A673 (cell line): Measurements from ENCODE around the gene DSCAML1.

Source experiments
- CTCF ChIP-seq: fragments of 300-800, 200-600 bp; sonication (generic); conservative IDR thresholded peaks from 2 replicates; pipeline ENCODE4 v1.5.1; 2017; ENCODE audit warnings: low read depth, mild to moderate bottlenecking, antibody characterized with exemption, low read length, moderate library complexity, mixed read lengths
- EZH2 ChIP-seq: fragments of 200-600 bp; sonication (generic); IDR thresholded peaks from 2 replicates; pipeline ENCODE4 v1.6.1; 2017; ENCODE audit warnings: borderline replicate concordance, low read depth, mild to moderate bottlenecking, mixed read lengths, antibody characterized with exemption, low read length; ENCODE audit not compliant: poor library complexity, severe bottlenecking

- no peak for TF ChIP-seq CTCF
- no peak for TF ChIP-seq EZH2
Measured at GRCh38 chr11:117505285-117505970, 291.6 kb downstream of the DSCAML1 start.
